Measurements from ENCODE around the gene IL2RG. TPM values are rescaled to one million over a fixed set of nuclear protein-coding genes. Genes with fewer than 3 reads are reported as not detected.

Gene IL2RG
- not detected in 2 replicates for total RNA-seq

DNA sequence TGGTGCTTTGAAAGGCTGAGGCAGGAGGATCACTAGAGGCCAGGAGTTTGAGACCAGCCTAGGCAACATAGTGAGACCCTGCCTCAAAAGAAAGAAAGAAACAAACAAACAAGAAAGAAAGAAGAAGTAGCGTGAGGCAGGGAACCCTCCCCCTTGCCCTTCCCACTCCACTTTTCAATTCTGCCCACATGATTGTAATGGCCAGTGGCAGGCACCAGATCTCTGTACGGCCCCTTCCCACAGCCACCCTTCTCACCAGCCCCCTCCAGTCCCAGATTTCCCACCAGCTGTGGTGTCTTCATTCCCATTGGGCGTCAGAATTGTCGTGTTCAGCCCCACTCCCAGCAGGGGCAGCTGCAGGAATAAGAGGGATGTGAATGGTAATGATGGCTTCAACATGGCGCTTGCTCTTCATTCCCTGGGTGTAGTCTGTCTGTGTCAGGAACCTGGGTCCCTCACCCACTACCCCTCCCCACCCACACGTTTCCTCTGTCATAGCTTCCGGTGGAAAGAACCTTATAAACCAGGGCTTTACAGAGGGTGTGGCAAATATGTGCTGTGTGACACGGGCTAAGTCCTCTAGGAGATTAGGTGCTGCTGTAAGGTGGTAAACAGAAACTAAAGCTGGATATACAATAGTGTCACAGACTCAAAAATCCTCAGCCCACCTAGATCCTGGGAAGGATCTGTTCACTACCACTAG is at the start of gene IL2RG:
Gene IL2RG (minus strand): TSS at position 437 of the 703 bp plus-strand sequence. CDS start 38 bp downstream, at position 399.
- H3K4me3 ChIP-seq (ENCODE audit: low read depth, low read length): no peak within 1 kb of the TSS
- no peak for DNase-seq (ENCODE audit: low read depth)
- TF ChIP-seq, protein P1, sequence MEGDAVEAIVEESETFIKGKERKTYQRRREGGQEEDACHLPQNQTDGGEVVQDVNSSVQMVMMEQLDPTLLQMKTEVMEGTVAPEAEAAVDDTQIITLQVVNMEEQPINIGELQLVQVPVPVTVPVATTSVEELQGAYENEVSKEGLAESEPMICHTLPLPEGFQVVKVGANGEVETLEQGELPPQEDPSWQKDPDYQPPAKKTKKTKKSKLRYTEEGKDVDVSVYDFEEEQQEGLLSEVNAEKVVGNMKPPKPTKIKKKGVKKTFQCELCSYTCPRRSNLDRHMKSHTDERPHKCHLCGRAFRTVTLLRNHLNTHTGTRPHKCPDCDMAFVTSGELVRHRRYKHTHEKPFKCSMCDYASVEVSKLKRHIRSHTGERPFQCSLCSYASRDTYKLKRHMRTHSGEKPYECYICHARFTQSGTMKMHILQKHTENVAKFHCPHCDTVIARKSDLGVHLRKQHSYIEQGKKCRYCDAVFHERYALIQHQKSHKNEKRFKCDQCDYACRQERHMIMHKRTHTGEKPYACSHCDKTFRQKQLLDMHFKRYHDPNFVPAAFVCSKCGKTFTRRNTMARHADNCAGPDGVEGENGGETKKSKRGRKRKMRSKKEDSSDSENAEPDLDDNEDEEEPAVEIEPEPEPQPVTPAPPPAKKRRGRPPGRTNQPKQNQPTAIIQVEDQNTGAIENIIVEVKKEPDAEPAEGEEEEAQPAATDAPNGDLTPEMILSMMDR (conservative IDR thresholded peaks at IDR 0.05; ENCODE audit: low read depth, low read length): no peak

- TF ChIP-seq, protein P1 (conservative IDR thresholded peaks at IDR 0.05; ENCODE audit: low read depth, low read length): no peak
- DNase-seq (ENCODE audit: low read depth): no peak
- H3K4me3 ChIP-seq (ENCODE audit: low read depth, low read length): no peak overlapping the region
Measured at GRCh38 chrX:71160475-71160874, 49.1 kb upstream of the IL2RG start.

GRCh38 chrX:71159335-71159734 is 48.0 kb upstream of the IL2RG start:
- no peak overlapping the region for H3K4me3 ChIP-seq (ENCODE audit: low read depth, low read length)
- TF ChIP-seq, protein P1 (conservative IDR thresholded peaks at IDR 0.05; ENCODE audit: low read depth, low read length): no peak
- DNase-seq (ENCODE audit: low read depth): no peak

- no peak for DNase-seq (ENCODE audit: low read depth)
- no peak overlapping the region for H3K4me3 ChIP-seq (ENCODE audit: low read depth, low read length)
- TF ChIP-seq, protein P1 (conservative IDR thresholded peaks at IDR 0.05; ENCODE audit: low read depth, low read length): no peak
Measured at GRCh38 chrX:71158603-71159002, 47.2 kb upstream of the IL2RG start.

DNA sequence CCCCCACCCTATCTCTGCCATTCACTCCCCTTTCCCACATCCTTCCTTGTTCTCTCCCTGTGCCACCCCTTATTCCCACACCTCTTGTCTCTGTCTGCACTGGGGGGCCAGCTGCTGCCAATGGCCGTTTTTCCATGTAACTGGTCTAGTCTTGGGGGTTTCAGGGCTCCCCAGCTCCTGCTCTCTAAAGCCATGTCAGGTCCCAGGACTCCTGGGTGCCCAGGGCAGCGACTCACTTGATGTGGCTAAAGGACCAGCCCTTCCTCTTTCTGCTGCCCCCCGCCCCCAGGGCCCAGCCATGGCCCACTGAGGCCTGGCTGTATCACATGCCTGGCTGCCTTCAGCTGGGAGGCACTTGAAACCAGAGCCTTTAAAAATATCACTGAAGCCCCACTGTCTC is 43.3 kb upstream of the IL2RG start:
- no peak overlapping the region for H3K4me3 ChIP-seq (ENCODE audit: low read depth, low read length)
- DNase-seq (ENCODE audit: low read depth): no peak
- TF ChIP-seq, protein P1 (conservative IDR thresholded peaks at IDR 0.05; ENCODE audit: low read depth, low read length): no peak

DNA sequence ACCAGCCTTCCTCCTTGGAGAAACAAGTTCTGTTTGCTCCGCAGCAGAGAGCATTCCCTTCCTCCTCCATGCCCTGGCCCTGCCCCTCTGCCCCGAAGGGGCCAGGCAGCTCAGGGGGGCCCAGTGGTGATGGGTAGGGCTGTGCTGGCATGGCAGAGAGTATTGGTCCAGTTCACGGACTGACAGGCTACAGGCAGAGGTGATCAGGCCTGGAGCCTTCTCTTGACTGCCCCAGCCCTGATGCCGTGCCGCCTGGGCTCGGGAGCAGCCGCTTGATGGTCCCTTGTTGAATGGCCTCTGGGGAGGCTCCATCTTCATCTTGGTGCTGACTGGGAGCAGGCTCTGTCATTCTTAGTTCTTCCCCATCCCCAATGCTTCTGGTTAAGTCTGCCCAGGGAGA is 42.8 kb upstream of the IL2RG start:
- TF ChIP-seq, protein P1 (conservative IDR thresholded peaks at IDR 0.05; ENCODE audit: low read depth, low read length): no peak
- no peak overlapping the region for H3K4me3 ChIP-seq (ENCODE audit: low read depth, low read length)
- no peak for DNase-seq (ENCODE audit: low read depth)

GRCh38 chrX:71151366-71151765 is 40.0 kb upstream of the IL2RG start:
- DNase-seq (ENCODE audit: low read depth): no peak
- TF ChIP-seq, protein P1 (conservative IDR thresholded peaks at IDR 0.05; ENCODE audit: low read depth, low read length): no peak
- H3K4me3 ChIP-seq (ENCODE audit: low read depth, low read length): no peak overlapping the region

Data from epithelial cell of proximal tubule (primary cell).